DOHH2 (cell line): Measurements from ENCODE around the gene LRPPRC.

Experiments
- CTCF ChIP-seq: fragments of 200-600 bp; sonication (generic); IDR thresholded peaks from one replicate; pipeline ENCODE4 v1.5.1; 2014; ENCODE audit warnings: antibody characterized with exemption, mild to moderate bottlenecking, low read depth, low read length; ENCODE audit not compliant: poor library complexity, severe bottlenecking
- EZH2phosphoT487 ChIP-seq: fragments of 200-600 bp; sonication (generic); IDR thresholded peaks from 2 replicates; pipeline ENCODE4 v1.6.1; 2017; ENCODE audit warnings: borderline replicate concordance, mild to moderate bottlenecking, antibody characterized with exemption, low read length, moderate library complexity, mixed read lengths

DNA sequence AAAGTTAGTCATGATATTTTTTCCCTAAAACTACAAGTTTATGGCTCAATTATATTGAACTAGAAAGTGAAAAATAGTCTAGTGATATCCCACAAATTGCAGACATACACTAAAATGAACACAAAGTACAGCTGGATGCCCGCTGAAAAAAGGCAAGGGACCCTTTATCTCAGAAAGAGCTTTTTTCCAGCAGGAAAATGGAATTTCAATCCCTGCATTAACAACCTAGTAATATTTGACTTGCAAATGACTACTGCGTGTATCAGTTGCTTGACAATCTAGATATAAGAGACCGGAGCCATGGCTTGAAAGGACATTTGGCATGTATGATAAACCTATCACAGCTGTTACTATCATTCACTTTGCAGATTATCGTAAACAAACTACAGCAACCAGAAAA, 49.1 kb downstream of the LRPPRC start:
- TF ChIP-seq EZH2phosphoT487 (no peak), CTCF (no peak)
